A549 (cell line): ENCODE data around the gene AP3D1. TPM values are rescaled to one million over a fixed set of nuclear protein-coding genes. Genes with fewer than 3 reads are reported as not detected.

ENCODE experiments used
- ATAC-seq, 2 experiments: fragments of 200-7000 bp in 1 of 2; fragments of >200 bp in 1 of 2; cut with Nextera tagmentation in 1 of 2; cut with Tn5 transposase in 1 of 2; 3 replicates each; pipeline versions ENCODE4 v1.8.0 to v1.9.1; 2018 to 2020; ENCODE audit warnings: mild to moderate bottlenecking in 1 of 2, moderate library complexity in 1 of 2
- CTCF ChIA-PET: fragments of 300-600 bp; sonication (Branson Sonifier 250); formaldehyde crosslinking; extraction: SDS; loops from one replicate; lab custom pipeline; 2021; ENCODE audit warnings: antibody characterized with exemption, inconsistent platforms; lab: Yijun Ruan, JAX
- POLR2A ChIA-PET: fragments of 350-600 bp; formaldehyde crosslinking; extraction: SDS; loops from one replicate; lab custom pipeline; 2021; ENCODE audit warnings: antibody characterized with exemption, inconsistent platforms; lab: Yijun Ruan, JAX
- DNase-seq, 2 experiments: peaks; one replicate each; pipeline versions ENCODE4 v3.0.0 to v3.0.0-alpha.2; 2011 to 2016; ENCODE audit warnings: low read depth in 1 of 2, low spot score in 1 of 2
- FAIRE-seq: peaks from 2 replicates; lab custom pipeline; 2011; peaks lifted over from hg19 to GRCh38; lab: Jason Lieb, UNC
- H3K27ac ChIP-seq, 2 experiments: fragments of >200 bp; sonication (Bioruptor Twin); formaldehyde crosslinking; 3 replicates each; pipeline ENCODE4 v1.5.1; 2016 to 2017
- H3K4me1 ChIP-seq: fragments of >200 bp; sonication (Bioruptor Twin); formaldehyde crosslinking; 3 replicates; pipeline ENCODE4 v1.6.1; 2016
- H3K4me2 ChIP-seq: fragments of >200 bp; sonication (Bioruptor Twin); formaldehyde crosslinking; 3 replicates; pipeline ENCODE4 v1.6.1; 2016
- H3K4me3 ChIP-seq: fragments of >200 bp; sonication (Bioruptor Twin); formaldehyde crosslinking; 3 replicates; pipeline ENCODE4 v1.5.1; 2016
- H3K9me3 ChIP-seq: fragments of >200 bp; sonication (Bioruptor Twin); formaldehyde crosslinking; 3 replicates; pipeline ENCODE4 v1.6.1; 2016
- BHLHE40 ChIP-seq: IDR thresholded peaks from 2 replicates; pipeline ENCODE4 v1.6.1; 2012; ENCODE audit warnings: low read depth, low read length, inconsistent platforms
- CBX2 ChIP-seq: fragments of 200-600 bp; sonication (generic); IDR thresholded peaks from 2 replicates; pipeline ENCODE4 v1.6.1; 2016; ENCODE audit warnings: low read depth, mild to moderate bottlenecking, borderline replicate concordance
- CTCF ChIP-seq: fragments of >200 bp; sonication (Bioruptor Twin); formaldehyde crosslinking; IDR thresholded peaks from 3 replicates; pipeline ENCODE4 v1.5.1; 2016
- E2F6 ChIP-seq: IDR thresholded peaks from 2 replicates; pipeline ENCODE4 v1.6.1; 2012; ENCODE audit warnings: low read depth, borderline replicate concordance
- EHF ChIP-seq: fragments of 250-450 bp; sonication (Bioruptor Pico); IDR thresholded peaks from 2 replicates; pipeline ENCODE4 v1.5.0; 2020; ENCODE audit warnings: mild to moderate bottlenecking
- EHMT2 ChIP-seq: fragments of 200-600 bp; sonication (generic); IDR thresholded peaks from 2 replicates; pipeline ENCODE4 v1.6.1; 2016; ENCODE audit warnings: antibody characterized with exemption, low read depth, mild to moderate bottlenecking, moderate library complexity
- ELK1 ChIP-seq: fragments of 150-350 bp; IDR thresholded peaks from 2 replicates; pipeline ENCODE4 v1.6.1; 2014; ENCODE audit warnings: low read depth, mild to moderate bottlenecking, low read length
- HDAC2 ChIP-seq: fragments of 200-600 bp; sonication (generic); IDR thresholded peaks from 2 replicates; pipeline ENCODE4 v1.6.1; 2016
- HEYL ChIP-seq: fragments of 250-450 bp; sonication (Bioruptor Pico); IDR thresholded peaks from 2 replicates; pipeline ENCODE4 v1.8.0; 2021; ENCODE audit warnings: mild to moderate bottlenecking, moderate library complexity
- HOXB5 ChIP-seq: fragments of 250-450 bp; sonication (Bioruptor Pico); IDR thresholded peaks from 2 replicates; pipeline ENCODE4 v1.5.0; 2020; ENCODE audit warnings: mild to moderate bottlenecking, moderate library complexity
- JUN ChIP-seq, 2 experiments: fragments of >200 bp; sonication (Bioruptor Twin); formaldehyde crosslinking; IDR thresholded peaks; 2 replicates in 1 of 2; 3 replicates in 1 of 2; pipeline ENCODE4 v1.6.1; 2016 to 2017
- KDM5A ChIP-seq: fragments of 200-600 bp; sonication (generic); IDR thresholded peaks from 2 replicates; pipeline ENCODE4 v1.6.1; 2016; ENCODE audit warnings: antibody characterized with exemption, mild to moderate bottlenecking
- NFE2L2 ChIP-seq: fragments of 150-350 bp; conservative IDR thresholded peaks from 2 replicates; pipeline ENCODE4 v1.6.1; 2014; ENCODE audit warnings: low read length
- NR3C1 ChIP-seq: fragments of >200 bp; sonication (Bioruptor Twin); formaldehyde crosslinking; IDR thresholded peaks from 3 replicates; pipeline ENCODE4 v1.6.1; 2017
- POLR2AphosphoS2 ChIP-seq: conservative IDR thresholded peaks from 2 replicates; pipeline ENCODE4 v1.6.1; 2012; ENCODE audit warnings: low read length, improper control_type of control experiment, inconsistent platforms
- RAD21 ChIP-seq, 2 experiments: fragments of >200 bp in 1 of 2; sonication (Bioruptor Twin) in 1 of 2; formaldehyde crosslinking in 1 of 2; IDR thresholded peaks in 1 of 2; conservative IDR thresholded peaks in 1 of 2; 2 replicates in 1 of 2; 3 replicates in 1 of 2; pipeline ENCODE4 v1.6.1; 2012 to 2018; ENCODE audit warnings: inconsistent platforms in 1 of 2
- ZFP36 ChIP-seq: fragments of 450-650 bp; IDR thresholded peaks from 2 replicates; pipeline ENCODE4 v1.6.1; 2014; ENCODE audit warnings: borderline replicate concordance; ENCODE audit not compliant: partially characterized antibody
- ZSCAN20 ChIP-seq: fragments of 250-450 bp; sonication (Bioruptor Pico); IDR thresholded peaks from 2 replicates; pipeline ENCODE4 v1.8.0; 2022; ENCODE audit warnings: mild to moderate bottlenecking, moderate library complexity
- WGBS: methylation state at CpG from one replicate; pipeline ENCODE4 v1.1.6; 2017; ENCODE audit errors: missing lambda C conversion rate; 5-methylcytosine and 5-hydroxymethylcytosine counted together
- polyA plus RNA-seq, 4 experiments: library from polyadenylated mRNA; depleted of rRNA in 3 of 4; stranded (reverse); fragments of >200 nt; fragmentation: RNase III in 1 of 4; extraction: RNeasy Plus Mini Kit Qiagen cat#74134 plus additional on column Dnase treatment in 1 of 4; gene quantifications; 2 replicates in 3 of 4; 3 replicates in 1 of 4; pipeline ENCODE4 v1.2.3, GENCODE V29; 2011 to 2017

The AP3D1 gene
- polyA plus RNA-seq, 2 of the 4 experiments (the other 2 are of a cell fraction) = 44.4 to 66.9 TPM

GRCh38 chr19:2138061-2138728 lies 13.2 kb downstream of the AP3D1 start:
- Histone ChIP-seq H3K4me2 (no peak overlapping the region), H3K9me3 (no peaks in the 10 kb centered on the region), H3K4me1 (no peaks in the 10 kb centered on the region), H3K4me3 (no peak overlapping the region), H3K27ac (no peak overlapping the region)
- 95% methylated on average over 18 of the region's 23 CpGs for WGBS
- FAIRE-seq = no peak
- POLR2A ChIA-PET = no interaction called here
- 0 out of 6 replicates have a peak, but pooled peaks of 1 of the 2 experiments have one; percentile 30 for ATAC-seq
- TF ChIP-seq BHLHE40 (no peak), NR3C1 (no peak)
- CTCF ChIA-PET = no interaction called here
- no peak for DNase-seq

- WGBS = 94% methylated on average over 10 of the region's 23 CpGs
- DNase-seq = no peak
- POLR2A ChIA-PET = interaction anchor here (0.5 kb wide), 1 partner anchor 25 kb away, joined by 4 read pairs; no protein-coding TSS in a partner anchor
Observed at GRCh38 chr19:2136796-2137195, 14.6 kb downstream of the AP3D1 start.

GRCh38 chr19:2135474-2136402 lies 15.6 kb downstream of the AP3D1 start:
- H3K4me2 ChIP-seq = no peak overlapping the region
- no peak for ATAC-seq
- TF ChIP-seq RAD21 (conservative IDR thresholded peaks at IDR 0.05 in 1 of 2, IDR thresholded peaks at IDR 0.05 in 1 of 2) (no peak), HOXB5 (CRISPR knock-in tag) (no peak), ELK1 (no peak), KDM5A (no peak), ZFP36 (no peak), HDAC2 (no peak), ZSCAN20 (CRISPR knock-in tag) (no peak), JUN (IDR thresholded peaks at IDR 0.05) (no peak), EHMT2 (no peak), EHF (CRISPR knock-in tag) (no peak), HEYL (no peak), CBX2 (no peak), NFE2L2 (no peak), E2F6 (no peak), CTCF (no peak)
- no peak for DNase-seq
- no peaks in the 10 kb centered on the region for H3K9me3 ChIP-seq
- H3K4me3 ChIP-seq = no peak overlapping the region
- H3K27ac ChIP-seq = no peak overlapping the region
- no peaks in the 10 kb centered on the region for H3K4me1 ChIP-seq
- 85% methylated on average over 13 of the region's 50 CpGs for WGBS
- CTCF ChIA-PET = no interaction called here
- POLR2A ChIA-PET = no interaction called here
- FAIRE-seq = no peak

More at GRCh38 chr19:2136796-2137195, 14.6 kb downstream of the AP3D1 start:
- no peaks in the 10 kb centered on the region for H3K4me1 ChIP-seq
- no peak overlapping the region for H3K27ac ChIP-seq
- FAIRE-seq (no peak), ATAC-seq (no peak)
- CTCF ChIA-PET = interaction anchor here (1.0 kb wide), 1 partner anchor 19 kb away, joined by 3 read pairs; no protein-coding TSS in a partner anchor
- H3K4me3 ChIP-seq = no peak overlapping the region
- no peaks in the 10 kb centered on the region for H3K9me3 ChIP-seq
- no peak for TF ChIP-seq POLR2AphosphoS2
- TF ChIP-seq E2F6 = no peak
- H3K4me2 ChIP-seq = no peak overlapping the region
